HL-60 (cell line): ENCODE measurements around the gene ANKRD13D.

Source experiments
- CTCF ChIP-seq: IDR thresholded peaks from one replicate; pipeline ENCODE4 v1.5.1; 2011; ENCODE audit warnings: low read length, control low read depth, inconsistent platforms; ENCODE audit not compliant: insufficient read depth
- GABPA ChIP-seq: IDR thresholded peaks from 2 replicates; pipeline ENCODE4 v1.6.1; 2012; ENCODE audit warnings: low read depth

- TF ChIP-seq CTCF (no peak), GABPA (no peak)
These were observed 1.5 kb upstream of the ANKRD13D start for GRCh38 chr11:67287355-67288197.
